ENCODE data around the gene SYTL3. TPM values are rescaled to one million over a fixed set of nuclear protein-coding genes. Genes with fewer than 3 reads are reported as not detected.

The SYTL3 gene
- polyA plus RNA-seq, 1 experiment = 1.7 TPM

DNA sequence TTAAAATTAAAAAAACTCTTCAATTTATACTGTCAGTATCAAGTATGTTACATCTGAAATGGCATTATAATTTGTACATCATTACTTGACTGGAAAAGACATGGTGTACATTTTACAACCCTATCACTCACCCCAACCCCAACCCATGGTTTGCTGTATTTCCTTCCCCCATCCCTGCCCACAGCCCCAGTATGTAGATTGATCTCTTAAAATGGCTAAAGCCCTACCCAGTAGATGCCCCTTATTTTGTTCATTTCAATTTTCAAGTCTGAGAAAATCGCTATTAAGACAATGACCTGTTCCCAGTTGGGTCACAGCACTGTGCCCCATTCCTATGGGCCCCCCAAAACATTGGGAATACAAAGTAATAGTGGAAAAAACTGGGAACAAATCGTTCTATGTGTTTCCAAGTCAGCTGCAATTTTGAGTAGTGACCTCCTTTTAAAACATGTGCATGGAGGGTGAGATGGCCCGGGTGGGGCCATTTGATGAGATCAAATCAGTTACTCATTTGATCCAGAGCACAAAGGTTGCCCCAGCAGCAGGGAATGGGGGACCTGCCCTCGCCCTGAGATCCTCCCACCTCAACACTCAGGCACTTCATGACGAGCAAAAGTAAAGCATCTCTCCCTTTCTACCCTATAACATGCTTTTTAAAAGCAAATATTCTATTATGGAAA is 156.0 kb downstream of the SYTL3 start:
- ChIA-PET POLR2A (no interaction called here), CTCF (no interaction called here)
- peaks cover 1% of the 10 kb centered on the region for H3K36me3 ChIP-seq (ENCODE audit: control insufficient read depth, insufficient read depth, low read length)
- DNase-seq (ENCODE audit: low read depth) = no peak
- no peak overlapping the region for H3K4me3 ChIP-seq (ENCODE audit: low read depth, low read length)
- H3K27me3 ChIP-seq (ENCODE audit: control insufficient read depth, insufficient read depth, low read length) = no peaks in the 10 kb centered on the region
- TF ChIP-seq, protein P1, sequence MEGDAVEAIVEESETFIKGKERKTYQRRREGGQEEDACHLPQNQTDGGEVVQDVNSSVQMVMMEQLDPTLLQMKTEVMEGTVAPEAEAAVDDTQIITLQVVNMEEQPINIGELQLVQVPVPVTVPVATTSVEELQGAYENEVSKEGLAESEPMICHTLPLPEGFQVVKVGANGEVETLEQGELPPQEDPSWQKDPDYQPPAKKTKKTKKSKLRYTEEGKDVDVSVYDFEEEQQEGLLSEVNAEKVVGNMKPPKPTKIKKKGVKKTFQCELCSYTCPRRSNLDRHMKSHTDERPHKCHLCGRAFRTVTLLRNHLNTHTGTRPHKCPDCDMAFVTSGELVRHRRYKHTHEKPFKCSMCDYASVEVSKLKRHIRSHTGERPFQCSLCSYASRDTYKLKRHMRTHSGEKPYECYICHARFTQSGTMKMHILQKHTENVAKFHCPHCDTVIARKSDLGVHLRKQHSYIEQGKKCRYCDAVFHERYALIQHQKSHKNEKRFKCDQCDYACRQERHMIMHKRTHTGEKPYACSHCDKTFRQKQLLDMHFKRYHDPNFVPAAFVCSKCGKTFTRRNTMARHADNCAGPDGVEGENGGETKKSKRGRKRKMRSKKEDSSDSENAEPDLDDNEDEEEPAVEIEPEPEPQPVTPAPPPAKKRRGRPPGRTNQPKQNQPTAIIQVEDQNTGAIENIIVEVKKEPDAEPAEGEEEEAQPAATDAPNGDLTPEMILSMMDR (IDR thresholded peaks at IDR 0.05; ENCODE audit: insufficient read depth, low read depth, low read length) = no peak

DNA sequence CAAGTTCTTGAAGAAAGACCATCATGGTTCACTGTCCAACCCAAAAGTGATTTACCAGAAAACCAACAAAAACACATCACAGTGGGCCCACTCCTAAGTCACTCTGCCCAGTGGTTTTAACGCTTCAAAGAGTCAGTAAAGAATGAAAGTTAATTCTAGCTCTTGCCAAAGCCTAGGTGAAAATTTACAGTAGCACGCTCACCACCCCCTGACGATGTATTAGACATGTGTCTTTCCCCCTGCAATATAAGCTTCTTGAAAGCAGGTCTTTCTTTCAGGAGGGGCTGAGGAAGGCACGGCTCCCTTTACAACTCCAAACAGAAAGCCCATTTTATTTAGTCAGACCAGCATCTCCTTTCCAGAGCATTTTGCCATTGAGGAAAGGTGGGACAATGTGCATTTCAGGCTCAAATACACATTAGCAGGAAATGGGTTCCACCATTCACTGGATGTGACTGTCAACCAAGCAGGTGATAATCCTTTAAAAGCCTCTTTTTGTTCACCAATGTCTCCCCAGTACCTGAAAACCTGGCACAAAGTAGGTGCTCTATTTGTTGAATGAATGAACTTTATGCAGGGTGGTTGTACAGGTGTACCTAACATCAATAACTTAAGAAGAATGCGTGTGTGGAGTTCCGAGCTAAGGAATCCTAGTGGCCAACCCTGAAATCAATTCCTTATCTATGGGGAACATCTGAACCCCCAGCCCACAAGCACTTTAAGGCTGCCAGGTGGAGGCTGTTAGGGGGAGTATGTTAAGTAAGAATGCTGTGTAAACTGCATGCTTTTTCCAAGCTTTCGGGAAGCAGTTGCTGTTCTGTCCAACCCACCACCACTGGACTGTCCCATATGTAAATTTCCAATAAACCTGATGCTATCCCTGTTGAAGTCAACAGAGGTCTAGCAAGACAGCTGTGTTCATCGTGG is 157.9 kb downstream of the SYTL3 start:
- H3K27me3 ChIP-seq (ENCODE audit: control insufficient read depth, insufficient read depth, low read length) = no peaks in the 10 kb centered on the region
- ChIA-PET CTCF (interaction anchor here (0.6 to 1.2 kb wide), 3 partner anchors 8 to 302 kb away, joined by 3 read pairs; no protein-coding TSS in a partner anchor), POLR2A (no interaction called here)
- H3K36me3 ChIP-seq (ENCODE audit: control insufficient read depth, insufficient read depth, low read length) = peaks cover 3% of the 10 kb centered on the region
- TF ChIP-seq, protein P1 (IDR thresholded peaks at IDR 0.05; ENCODE audit: insufficient read depth, low read depth, low read length) = no peak
- no peak overlapping the region for H3K4me3 ChIP-seq (ENCODE audit: low read depth, low read length)
- DNase-seq (ENCODE audit: low read depth) = no peak

DNA sequence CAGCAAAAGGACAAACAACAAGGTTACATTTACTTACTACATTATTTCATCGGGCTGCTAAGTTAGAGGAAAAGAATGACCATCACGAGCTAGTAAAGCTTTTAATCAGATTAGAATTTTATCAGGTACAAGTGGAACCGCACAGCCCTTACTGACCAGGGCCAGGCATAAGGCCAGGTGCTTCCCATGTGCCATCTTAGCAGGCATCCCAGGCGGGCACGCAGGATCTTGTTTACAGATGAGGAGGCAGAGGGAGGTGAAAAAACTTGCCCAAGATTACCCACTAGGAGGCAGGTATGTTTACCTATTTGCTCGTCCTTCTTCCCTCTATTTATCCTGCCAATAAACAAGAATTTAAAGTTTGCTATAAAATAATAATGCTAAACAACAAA is 158.6 kb downstream of the SYTL3 start:
- TF ChIP-seq, protein P1 (IDR thresholded peaks at IDR 0.05; ENCODE audit: insufficient read depth, low read depth, low read length) = no peak
- DNase-seq (ENCODE audit: low read depth) = no peak
- POLR2A ChIA-PET = no interaction called here
- peaks cover 5% of the 10 kb centered on the region for H3K36me3 ChIP-seq (ENCODE audit: control insufficient read depth, insufficient read depth, low read length)
- H3K4me3 ChIP-seq (ENCODE audit: low read depth, low read length) = no peak overlapping the region
- CTCF ChIA-PET = interaction anchor here (0.6 to 1.2 kb wide), 3 partner anchors 9 to 302 kb away, joined by 3 read pairs; no protein-coding TSS in a partner anchor
- no peaks in the 10 kb centered on the region for H3K27me3 ChIP-seq (ENCODE audit: control insufficient read depth, insufficient read depth, low read length)

DNA sequence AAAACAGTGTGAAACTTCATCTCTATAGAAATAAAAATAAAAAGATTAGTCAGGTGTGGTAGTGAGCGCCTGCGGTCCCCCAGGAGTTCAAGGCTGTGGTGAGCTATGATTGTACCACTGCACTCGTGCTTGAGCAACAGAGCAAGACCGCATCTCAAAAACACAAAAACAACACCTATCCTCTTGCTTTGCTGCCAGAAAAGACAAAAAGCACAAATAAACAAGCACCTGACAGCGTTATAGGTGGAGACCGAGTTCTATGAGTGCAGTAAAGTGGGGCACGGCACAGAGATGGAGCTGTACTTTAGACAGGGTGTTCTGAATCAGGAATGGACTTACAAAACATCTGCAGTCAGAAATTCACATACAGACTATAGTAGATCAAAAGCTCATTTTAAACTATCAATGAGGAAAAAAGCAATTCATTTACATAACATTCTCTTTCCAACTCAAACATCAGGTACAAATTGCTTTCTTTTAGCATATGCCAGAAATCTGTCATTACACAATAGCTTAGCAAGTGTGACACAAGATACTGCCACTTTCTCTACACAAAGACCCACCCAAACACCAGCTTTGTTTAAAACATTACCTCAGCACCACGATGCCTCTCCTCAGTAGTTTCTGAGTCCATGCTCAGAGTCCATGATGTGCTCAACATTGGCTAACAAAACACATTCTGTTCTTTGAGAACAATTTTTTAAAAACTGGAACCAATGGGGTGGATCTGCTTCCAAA is 159.3 kb downstream of the SYTL3 start:
- POLR2A ChIA-PET = no interaction called here
- DNase-seq (ENCODE audit: low read depth) = no peak

More for the DNA sequence above, 159.3 kb downstream of the SYTL3 start:
- CTCF ChIA-PET = interaction anchor here (0.7 to 1.5 kb wide), 3 partner anchors 10 to 102 kb away, joined by 3 to 4 read pairs (median 3); no protein-coding TSS in a partner anchor
- Histone ChIP-seq H3K4me3 (ENCODE audit: low read depth, low read length) (no peak overlapping the region), H3K27me3 (ENCODE audit: control insufficient read depth, insufficient read depth, low read length) (no peaks in the 10 kb centered on the region), H3K36me3 (ENCODE audit: control insufficient read depth, insufficient read depth, low read length) (peaks cover 5% of the 10 kb centered on the region)
- TF ChIP-seq, protein P1 (IDR thresholded peaks at IDR 0.05; ENCODE audit: insufficient read depth, low read depth, low read length) = no peak
